HG03097 (cell line): ENCODE data around the gene KDM6A.
"Not testable (repeated sequence)": the region's sequence is repeated elsewhere in the genome, so short reads cannot be mapped to it uniquely, and the experiment has no call there.

ENCODE experiments used
- ATAC-seq: cut with Tn5 transposase; IDR thresholded peaks from one replicate; pipeline ENCODE4 v1.9.1; 2021; ENCODE audit not compliant: unreplicated experiment, low FRiP score

Gene KDM6A

DNA sequence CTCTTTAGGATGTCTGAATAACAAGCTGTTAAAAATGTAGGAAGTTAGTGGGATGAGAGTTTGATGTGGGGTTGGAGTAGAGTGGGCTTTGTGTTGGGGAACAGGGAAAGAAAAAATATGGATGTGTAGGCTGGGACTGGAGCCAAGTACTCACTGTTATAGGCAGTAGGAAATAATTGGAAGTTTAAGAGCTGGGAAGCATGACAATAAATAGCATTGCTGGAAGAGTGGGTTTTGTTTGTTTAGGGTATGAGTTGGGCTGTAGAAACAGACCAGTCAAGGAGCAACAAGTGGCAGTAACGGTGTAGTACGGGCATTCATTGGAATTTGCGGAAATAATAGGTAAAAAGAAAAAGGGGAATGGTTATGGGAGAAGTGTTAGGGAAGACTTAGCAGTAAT, 81.6 kb downstream of the KDM6A start:
- ATAC-seq: no peak

DNA sequence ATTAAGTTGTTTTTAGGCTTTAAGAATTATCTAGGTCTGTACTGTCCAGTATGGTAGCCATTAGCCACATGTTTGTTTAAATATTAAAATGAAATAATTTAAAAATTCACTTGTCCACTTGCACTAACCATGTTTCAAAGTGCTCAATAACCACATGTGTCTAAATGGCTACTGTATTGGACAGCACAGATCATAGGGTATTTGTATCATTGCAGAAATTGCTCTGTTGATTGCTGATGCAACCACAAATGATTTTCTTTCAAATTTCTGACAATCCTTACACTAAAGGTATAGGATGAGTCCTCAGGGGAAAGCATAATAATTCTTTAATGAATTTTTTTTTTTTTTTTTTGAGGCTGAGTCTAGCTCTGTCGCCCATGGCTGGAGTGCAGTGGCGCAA, 84.9 kb downstream of the KDM6A start:
- no peak for ATAC-seq

DNA sequence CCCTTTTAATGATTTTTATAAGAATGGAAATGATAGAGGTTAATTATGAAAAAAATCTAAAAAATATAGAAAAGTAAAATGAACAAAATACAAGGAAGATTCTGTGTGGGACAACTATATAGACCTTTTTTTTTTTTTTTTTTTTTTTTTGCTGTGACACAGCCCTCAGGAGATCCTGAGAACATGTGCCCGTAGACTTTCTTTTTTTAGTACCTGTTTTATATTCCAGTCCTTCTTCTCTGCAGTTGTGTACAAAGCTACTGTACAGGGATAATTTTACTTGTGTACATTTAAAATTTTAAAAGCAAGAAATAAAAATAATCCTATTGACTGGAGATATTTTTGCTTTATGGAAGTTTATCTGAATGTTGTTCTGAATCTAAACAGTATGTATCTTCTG, 85.5 kb downstream of the KDM6A start:
- no peak for ATAC-seq

DNA sequence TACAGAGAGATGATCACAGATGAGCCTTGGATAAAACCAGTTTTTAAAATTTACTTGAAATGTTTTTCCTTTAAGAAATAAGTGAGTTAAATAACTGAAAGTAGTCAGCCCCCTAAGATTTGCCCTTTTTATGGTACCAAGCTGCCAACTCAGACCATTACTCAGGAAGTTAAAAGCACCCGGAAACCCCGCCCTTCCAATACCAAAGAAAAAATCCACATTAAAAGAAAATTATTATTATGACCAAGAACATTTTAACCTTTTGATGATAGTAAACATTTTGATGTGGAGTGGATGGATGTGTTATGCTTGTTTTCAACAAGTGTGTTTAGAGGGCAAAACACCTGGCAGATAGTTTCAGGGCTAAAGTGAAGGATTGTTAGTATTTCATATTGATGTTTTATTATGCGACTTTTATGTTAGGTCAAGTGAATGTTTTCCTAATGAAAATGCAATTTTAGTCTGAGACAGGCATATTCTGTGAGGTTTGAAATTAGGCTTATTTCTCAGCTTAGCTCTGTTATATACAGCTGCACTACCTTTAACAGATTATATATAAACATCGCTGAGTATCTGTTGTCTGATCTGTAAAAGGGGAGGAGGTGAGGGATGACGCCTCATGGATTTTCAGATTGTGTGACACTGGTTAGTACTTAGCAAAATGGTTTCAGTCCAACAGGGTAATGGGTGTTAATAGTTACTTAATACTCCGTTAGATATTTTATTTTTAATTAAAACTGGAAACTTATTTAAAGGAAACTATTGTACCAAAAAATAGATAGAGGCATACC, 89.0 kb downstream of the KDM6A start:
- ATAC-seq: no peak

DNA sequence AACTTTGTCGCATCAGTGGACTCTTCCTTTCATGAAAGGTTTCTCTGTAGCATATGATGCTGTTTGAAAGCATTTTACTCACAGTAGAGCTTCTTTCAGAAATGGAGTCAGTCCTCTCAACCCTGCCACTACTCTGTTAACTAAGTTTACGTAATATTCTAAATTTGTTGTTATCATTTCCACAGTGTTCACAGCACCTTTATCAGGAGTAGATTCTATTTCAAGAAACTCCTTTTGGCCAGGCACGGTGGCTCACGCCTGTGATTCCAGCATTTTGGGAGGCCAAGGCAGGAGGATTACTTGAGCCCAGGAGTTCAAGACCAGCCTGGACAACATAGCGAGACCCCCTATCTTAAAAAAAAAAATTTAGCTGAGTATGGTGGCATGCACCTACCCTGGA, 90.0 kb downstream of the KDM6A start:
- ATAC-seq: no peak

DNA sequence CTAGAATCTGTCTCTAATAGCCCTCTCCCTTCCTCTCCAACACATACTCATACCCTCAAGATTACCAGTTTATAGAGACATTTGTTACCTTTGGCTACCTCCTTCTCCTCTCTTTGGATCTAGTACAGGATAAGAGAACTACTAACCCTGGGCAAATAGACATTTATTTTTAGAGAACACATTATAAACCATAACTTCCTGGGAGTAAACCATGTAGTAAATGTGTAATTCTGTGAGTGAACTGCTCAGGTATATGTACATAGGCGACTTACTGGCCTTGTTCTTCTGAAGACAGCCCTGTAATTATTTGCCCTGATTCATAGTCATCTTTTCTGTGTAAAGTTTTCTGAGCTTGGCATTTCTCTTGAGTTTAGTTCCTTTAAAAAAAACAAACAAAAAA, 94.2 kb downstream of the KDM6A start:
- no peak for ATAC-seq

DNA sequence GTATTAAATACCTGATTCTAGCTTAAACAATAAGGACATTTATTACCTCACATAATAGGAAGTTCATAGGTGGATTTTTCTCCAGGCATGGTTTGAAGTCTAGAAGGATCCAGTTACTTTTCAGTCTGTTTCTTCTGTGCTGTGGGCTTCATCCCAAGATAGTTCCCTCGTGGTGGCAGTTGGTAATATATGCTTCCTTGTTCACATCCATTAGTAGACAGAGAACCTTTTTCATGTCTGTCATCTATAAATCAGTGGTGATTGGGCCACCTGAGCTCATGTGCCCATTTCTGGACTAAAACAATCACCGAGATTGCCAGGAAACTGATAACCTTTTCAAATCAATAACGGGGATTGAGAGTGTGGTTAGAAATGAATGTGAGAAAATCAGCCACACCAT, 97.7 kb downstream of the KDM6A start:
- no peak for ATAC-seq

DNA sequence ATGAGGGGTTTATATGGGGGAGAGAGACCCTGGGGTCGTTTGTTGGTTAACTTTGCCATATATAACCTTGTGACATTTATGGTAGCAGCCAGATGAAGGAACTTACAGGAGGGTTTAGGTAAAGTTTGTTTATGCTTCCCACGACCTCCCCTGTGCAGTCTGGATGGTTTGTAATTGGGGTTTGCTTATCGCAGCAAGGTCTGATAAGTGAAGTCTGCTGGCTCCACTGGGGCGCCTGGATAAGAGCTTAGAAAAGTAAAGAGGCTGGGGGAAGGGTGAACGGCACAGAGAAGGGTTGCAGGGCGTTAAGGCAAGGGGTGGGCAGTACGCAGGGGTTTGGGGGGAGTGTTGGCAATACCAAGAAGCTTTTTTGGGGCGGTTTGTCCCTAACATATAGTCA, 98.7 kb downstream of the KDM6A start:
- ATAC-seq: no peak

DNA sequence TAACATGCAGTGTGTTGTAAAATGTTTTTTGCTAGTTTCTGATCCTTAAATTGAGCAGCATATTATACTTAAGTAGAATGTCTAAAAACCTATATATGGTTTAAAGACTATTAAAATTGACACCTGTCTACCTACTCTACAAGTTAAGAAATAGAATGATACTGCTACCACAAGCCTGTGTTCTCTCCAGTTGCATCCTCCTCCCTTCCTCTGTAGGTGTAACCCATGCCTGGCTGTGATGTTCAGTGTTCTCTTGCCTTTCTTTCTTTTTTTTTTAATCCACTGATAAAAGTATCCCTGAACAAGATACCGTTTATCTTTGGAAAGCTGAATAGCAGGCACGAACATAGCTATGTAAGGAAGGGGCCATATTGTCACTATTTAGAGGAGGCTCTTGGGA, 99.1 kb downstream of the KDM6A start:
- no peak for ATAC-seq

DNA sequence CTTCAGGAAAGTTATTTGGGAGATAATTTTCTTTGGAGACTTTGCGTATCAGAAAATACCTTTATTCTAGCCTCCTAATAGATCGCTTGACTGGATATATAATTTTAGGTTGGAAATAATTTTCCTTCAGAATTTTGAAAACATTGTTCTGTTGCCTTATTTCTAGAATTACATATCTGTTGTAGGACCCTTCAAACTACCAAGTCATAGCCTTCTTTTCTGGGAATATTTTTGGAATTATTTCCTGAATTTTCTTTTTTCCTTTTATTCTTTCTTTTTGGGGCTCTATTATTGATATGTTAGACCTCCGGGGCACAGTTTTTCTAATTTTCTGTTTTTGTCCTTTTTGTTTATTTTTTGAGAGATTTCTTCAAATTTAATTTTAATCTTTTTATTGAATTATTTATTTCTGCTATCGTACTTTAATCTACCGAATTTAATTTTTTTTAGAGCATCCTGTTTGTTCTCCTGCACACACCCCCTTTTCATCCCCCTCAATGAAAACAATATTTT, 100.5 kb downstream of the KDM6A start:
- no peak for ATAC-seq

DNA sequence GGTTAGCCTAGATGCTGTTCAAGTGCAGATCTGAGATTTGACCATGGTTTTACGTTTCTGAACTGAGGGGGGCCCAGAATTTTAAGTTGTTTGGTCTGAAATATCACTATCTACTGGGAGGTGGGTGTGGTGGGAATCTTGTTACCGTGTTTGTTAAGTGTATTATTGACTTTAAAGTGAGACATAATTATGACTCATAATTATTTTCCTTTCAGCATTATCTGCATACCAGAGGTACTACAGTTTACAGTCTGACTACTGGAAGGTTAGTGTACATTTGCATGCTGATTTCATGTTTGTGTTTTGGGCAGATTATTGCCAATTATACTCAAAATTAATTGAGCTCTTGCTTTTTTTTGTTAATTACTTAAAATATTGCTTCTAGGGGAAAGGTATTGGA, 101.5 kb downstream of the KDM6A start:
- no peak for ATAC-seq

DNA sequence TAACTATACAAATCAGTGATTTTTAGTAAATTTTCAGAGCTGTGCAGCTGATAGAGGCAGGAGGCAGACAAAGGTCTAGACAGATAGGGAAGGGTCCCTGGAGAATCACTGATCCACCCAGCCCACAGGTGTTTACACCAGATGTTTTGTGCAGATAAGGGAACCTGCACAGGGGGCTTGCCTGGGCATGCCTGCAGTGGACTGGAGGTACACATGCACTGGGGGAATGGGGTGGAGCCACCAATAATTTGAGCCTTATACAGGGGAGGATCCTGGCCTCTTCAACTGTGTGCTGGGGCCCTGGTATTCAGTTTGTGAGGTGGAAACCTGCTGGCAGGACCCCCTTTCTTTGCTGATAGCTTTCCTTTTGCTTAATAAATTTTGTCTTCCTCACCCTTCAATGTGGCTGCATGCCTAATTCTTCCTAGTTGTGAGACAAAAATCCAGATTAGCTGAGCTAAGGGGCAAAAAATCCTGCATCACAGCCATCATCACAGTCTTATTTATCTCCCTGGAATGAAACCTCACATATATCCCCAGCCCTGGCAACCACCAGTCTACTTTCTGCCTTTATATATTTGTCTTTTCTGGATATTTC, 102.8 kb downstream of the KDM6A start:
- no peak for ATAC-seq

DNA sequence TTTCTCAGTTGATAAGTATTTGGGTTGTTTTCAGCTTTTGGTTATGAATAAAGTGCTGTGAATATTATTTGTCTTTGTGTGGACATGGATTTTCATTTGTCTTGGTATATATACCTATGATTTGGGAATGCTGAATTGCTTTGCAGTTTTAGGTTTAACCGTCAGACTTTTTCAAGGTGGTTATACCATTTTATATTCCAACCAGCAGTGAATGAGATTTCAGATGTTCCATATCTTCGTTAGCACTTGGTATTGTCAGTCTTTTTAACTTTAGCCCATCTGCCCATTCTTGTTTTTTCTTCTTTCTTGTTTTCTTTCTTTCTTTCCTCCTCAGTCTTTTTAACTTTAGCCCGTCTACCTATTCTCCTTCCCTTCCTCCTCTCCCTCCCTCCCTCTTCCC, 106.0 kb downstream of the KDM6A start:
- no peak for ATAC-seq

DNA sequence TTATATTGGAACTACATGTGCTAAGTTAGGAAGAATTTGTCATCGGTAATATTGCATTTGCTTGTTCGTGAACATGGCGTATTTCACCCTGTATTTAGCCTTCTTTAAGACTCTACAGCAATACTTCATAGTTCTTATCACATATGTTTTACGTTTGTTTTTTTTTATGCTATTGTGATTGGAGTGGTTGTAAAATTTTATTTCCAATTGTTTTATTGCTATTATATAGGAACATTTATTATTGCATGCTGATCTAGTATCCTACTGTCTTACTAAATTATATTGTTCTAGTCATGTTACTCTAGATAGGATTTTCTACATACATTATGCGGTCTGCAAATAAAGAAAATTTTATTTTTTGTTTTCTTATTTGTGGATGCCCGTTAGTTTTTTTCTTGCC, 107.4 kb downstream of the KDM6A start:
- no peak for ATAC-seq

DNA sequence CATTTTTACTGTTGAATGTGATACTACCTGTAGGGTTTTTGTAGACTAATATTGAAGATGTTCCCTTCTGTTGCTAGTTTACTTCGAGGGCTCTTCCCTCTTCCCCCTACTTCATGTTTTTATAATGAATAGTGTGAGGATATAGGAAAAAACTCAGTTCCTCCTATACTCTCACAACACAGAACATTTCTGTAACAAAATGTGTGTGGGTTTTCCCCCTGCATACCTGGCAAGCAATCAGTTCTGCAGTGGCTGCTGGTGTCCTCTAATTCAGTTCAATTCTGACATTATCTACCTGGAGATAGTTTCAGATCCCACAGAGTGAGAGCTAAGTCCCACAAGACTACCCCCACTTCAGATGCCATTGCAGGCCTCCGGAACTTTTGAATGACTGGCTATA, 107.9 kb downstream of the KDM6A start:
- no peak for ATAC-seq

DNA sequence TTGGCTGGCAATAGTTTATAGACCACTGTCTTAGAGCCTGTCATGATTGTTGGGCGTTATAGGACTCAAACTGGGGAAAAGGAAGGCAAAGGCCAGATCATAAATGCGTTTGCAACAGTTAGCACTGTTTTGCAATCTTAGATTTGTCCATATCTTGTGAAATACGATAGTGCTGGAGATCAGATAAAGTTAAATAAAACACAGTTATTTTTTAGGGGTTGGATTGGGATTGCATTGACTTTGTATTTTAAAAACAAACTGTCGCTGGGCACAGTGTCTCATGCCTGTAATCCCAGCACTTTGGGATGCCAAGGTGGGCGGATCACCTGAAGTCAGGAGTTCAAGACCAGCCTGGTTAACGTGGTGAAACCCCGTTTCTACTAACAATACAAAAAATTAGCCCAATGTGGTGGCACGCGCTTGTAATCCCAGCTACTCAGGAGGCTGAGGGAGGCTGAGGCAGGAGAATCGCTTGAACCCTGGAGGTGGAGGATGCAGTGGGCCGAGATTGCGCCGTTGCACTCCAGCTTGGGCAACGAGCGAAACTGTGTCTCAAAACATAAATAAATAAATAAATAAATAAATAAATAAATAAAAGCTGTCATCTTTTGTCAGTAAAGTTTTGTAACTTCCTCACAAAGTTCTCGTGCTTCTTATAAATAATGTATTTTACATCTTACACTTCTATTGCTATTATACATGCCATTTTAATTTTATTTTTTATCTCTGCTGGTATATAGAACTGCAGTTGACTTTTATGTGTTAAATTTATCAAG, 117.2 kb downstream of the KDM6A start:
- ATAC-seq: no peak

DNA sequence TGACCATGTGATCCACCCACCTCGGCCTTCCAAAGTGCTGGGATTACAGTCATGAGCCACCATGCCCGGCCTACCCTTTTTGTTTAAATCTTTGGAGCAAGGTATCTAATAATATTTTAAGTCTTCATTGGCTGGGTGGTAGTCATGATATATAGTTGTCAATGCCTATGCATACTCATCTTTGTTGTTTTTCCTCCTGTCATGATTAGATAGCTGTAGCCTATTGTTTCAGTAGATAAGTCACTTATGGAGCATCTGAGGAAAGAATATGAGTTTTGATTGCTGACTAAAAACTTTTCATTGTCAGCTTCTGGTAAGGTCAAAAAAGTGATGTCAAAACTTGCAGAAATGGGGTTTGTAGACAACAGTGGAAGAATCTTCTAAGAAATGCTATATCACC, 119.8 kb downstream of the KDM6A start:
- no peak for ATAC-seq

DNA sequence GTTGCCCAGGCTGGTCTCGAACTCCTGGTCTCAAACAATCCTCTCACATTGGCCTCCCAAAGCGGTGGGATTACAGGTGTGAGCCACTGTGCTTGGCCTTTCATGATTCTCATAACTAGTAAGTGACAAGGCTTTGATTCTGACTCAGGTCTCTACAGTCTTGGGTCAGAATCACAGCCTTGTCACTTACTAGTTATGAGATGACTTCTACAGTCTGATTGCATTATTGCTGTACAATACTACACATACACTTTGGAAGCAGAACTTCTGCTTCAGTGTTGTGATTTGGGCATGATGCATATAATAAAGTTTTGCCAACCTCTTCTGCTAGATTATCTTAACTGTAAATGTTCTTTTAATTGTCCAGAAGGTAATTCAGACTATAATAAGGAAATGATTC, 123.3 kb downstream of the KDM6A start:
- no peak for ATAC-seq

DNA sequence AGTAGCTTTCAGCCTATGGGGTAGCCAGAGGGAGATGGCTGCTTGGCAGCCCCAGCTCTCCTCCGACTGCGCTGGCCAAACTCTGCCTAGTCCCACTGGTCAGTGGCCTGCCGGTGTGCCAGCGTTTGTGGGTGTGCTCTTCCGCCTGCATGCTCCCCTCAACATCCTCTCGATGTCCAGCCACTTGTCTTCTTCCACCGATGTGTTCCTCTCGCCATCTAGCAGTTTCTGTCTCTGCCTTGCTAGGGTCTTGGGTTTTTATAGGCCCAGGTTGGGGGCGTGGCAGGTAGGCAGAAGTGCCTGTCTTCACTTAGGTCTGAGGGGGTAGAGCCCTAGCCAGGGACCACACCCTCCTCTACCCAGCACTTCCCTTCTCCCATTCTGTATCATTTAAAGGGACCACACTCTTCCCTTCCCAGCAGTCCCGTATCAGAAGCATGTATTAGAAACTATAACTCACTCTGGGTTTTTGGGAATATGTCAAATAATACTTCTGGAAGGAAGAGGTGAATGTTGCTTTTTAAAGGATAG, 124.4 kb downstream of the KDM6A start:
- no peak for ATAC-seq

DNA sequence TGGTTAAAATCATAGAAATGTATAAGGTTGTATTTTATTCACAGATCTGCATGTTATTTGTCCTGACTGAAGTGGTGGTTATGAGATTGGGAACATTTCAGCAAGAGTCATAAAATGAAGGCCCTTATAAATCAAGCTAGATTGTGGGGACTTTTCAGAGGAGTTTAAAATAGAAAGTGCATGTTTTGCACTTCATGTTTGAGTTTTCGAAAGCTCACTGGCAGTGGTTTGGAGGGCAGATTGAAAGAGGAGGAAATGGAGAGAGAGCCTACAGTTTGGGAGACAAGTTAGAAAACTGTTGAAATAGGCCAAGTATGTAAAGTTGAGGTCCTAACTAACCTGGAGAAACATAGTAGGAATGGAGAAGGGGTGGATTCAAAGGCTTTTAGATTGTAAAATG, 124.9 kb downstream of the KDM6A start:
- no peak for ATAC-seq

DNA sequence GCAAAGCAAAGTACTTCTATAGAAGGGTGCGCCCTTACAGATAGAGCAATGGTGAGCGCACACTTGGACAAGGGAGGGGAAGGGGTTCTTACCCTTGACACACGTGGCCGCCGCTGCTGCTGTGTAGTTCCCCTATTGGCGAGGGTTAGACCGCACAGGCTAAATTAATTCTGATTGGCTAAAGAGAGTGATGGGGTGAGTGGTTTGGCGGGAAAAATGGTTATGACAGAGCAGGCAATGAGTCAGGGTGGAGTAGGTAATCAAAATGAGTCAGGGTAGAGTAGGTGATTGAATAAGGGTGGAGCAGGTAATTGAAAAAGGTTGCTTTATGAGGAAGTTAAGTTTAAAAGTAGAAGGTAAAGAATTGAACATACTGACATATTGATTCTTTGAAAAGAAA, 126.2 kb downstream of the KDM6A start:
- ATAC-seq: not testable (repeated sequence)
